Hepatic stellate cell (primary cell): ENCODE measurements around the gene GORAB.

Experiments used
- DNase-seq: peaks from one replicate; pipeline ENCODE4 v3.0.0; 2011; ENCODE audit warnings: low spot score

GORAB gene

GRCh38 chr1:170592591-170593111 lies 60.7 kb downstream of the GORAB start:
- no peak for DNase-seq

GRCh38 chr1:170593173-170594011 lies 61.4 kb downstream of the GORAB start:
- no peak for DNase-seq

- DNase-seq = no peak
Observed at GRCh38 chr1:170594066-170594626, 62.2 kb downstream of the GORAB start.

- no peak for DNase-seq
Observed at GRCh38 chr1:170596701-170597100, 64.7 kb downstream of the GORAB start.

- no peak for DNase-seq
Observed at GRCh38 chr1:170598618-170599017, 66.7 kb downstream of the GORAB start.

- DNase-seq = no peak
Observed at GRCh38 chr1:170599033-170599432, 67.1 kb downstream of the GORAB start.

- DNase-seq = no peak
Observed at GRCh38 chr1:170601866-170602265, 69.9 kb downstream of the GORAB start.
